Limb (tissue), 2 donors: Measurements from ENCODE around the gene PHACTR3.

Experiments used
- DNase-seq, 2 donors: peaks; one replicate each; pipeline ENCODE4 v3.0.0-alpha.2; 2016; ENCODE audit errors: extremely low spot score in 2 of 2

The PHACTR3 gene

GRCh38 chr20:59645271-59645670 lies 40.9 kb downstream of the PHACTR3 start:
- peak in 1 of 2 donors; percentile 20 for DNase-seq

DNA sequence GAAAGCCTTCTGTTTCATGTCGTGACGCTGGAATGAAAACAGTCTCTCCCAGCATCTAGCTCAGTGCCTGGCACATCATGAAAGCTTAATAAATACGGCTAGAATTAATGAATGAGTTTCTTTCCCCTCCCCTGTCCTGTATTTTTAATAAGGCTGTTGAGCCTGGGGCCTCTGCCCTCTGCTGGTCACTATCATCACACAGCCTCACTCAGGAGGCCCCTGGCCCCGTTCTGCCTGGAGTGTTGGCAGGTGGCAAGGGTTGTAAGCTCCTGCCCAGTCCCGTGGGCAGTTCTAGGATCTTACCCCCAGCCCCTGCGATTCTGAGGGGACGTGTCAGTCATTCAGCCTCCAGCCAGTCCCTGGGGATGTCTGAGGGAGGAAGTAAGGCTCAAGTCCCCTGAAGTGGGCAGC lies 41.4 kb downstream of the PHACTR3 start:
- peak in 1 of 2 donors; percentile 23 for DNase-seq

GRCh38 chr20:59646487-59646886 lies 42.1 kb downstream of the PHACTR3 start:
- no peak for DNase-seq

DNA sequence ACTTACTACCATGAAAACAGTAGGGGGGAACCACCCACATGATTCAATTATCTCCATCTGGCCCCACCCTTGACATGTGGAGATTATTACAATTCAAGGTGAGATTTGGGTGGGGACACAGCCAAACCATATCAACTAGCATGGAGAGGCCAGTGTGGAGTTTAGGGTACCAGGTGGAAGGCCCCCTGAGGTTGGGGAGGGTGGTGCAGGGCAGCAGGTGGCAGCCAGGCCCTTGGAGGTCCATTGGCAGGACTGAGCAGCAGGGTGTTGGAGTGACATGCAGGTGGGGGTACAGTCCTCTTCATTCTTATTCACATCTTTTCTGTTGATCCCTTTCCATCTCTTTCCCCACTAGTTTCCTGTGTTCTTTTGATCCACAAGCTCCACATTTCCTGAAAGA lies 42.9 kb downstream of the PHACTR3 start:
- DNase-seq = no peak

- no peak for DNase-seq
Measured at GRCh38 chr20:59648466-59649070, 44.2 kb downstream of the PHACTR3 start.

GRCh38 chr20:59650418-59650817 lies 46.1 kb downstream of the PHACTR3 start:
- no peak for DNase-seq

DNA sequence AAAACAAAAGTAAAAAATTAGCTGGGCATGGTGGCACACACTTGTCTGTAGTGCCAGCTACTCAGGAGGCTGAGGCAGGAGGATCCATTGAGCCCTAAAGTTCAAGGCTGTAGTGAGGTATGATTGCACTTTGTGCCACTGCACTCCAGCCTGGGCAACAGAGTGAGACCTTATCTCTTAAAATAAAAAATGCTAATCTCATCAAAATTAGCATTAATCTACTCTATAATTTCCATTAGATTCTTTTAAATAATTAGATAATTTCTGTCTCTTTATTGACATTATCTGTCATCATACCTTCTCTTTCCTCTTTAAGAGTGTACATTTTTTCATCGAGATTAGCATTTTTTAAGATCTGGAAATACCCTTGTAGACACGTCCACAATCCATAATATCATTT lies 48.0 kb downstream of the PHACTR3 start:
- no peak for DNase-seq

- DNase-seq = no peak
Measured at GRCh38 chr20:59656417-59656816, 52.1 kb downstream of the PHACTR3 start.

DNA sequence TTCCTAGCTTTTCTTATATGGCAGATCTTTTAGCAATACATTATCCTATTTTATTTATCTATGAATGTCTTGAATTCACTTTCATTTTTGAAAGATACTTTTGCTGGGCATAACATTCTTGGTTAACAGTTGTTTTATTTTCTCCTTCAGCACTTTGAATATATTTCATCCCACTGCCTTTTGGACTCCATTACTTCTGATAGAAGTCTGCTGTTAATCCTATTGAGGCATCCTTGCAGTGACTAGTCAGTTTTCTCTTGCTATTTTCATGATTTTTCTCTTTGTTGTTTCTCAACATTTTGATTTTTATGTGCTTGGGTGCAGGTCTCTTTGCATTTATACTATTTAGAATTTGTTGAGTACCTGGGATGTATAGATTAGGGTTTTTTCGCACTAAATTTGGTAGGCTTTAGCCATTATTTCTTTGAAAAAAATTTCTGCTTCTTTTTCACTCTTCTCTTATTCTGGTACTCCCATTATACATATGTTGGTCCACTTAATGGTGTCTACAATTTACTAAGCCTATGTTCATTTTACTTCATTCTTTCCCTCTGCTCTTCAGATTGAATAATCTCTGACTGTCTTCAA lies 53.2 kb downstream of the PHACTR3 start:
- no peak for DNase-seq

GRCh38 chr20:59660471-59660870 lies 56.1 kb downstream of the PHACTR3 start:
- DNase-seq = no peak

DNA sequence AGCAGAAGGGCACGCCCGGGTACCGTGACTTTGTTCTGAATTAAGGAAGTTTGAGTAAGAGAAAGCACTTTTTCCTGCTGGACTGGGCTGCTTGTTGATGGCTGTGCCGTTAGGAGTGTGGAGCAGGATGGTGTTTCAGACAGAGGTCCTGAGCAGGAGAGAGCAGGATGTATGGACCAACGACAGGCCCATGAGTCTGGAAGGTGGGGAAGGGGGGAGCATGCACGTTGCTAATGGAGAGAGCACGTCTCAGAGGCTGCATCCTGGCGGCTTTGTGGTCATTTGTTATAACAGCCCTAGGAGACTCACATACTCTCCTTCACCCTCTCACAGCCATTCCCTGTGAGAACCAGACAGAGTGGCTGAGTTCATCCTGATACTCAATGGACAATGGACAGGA lies 56.8 kb downstream of the PHACTR3 start:
- DNase-seq = no peak

- DNase-seq = peak in 1 of 2 donors; percentile 4
Measured at GRCh38 chr20:59661621-59662020, 57.3 kb downstream of the PHACTR3 start.

DNA sequence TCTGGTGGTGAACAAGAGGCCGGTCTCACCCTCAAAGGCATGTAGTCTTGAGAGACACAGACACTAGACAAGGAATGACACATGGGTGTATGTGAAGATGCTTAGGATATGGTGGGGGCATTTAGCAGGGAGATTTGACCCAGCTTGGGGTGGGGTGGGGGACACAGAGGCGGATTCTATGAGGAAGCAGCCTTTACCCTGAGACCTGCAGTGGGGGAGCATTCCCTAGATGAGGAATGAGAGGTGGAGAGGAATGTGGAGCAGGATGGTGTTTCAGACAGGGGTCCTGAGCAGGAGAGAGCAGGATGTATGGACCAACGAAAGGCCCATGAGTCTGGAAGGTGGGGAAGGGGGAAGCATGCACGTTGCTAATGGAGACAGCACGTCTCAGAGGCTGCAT lies 57.8 kb downstream of the PHACTR3 start:
- peak in 1 of 2 donors; percentile 7 for DNase-seq

DNA sequence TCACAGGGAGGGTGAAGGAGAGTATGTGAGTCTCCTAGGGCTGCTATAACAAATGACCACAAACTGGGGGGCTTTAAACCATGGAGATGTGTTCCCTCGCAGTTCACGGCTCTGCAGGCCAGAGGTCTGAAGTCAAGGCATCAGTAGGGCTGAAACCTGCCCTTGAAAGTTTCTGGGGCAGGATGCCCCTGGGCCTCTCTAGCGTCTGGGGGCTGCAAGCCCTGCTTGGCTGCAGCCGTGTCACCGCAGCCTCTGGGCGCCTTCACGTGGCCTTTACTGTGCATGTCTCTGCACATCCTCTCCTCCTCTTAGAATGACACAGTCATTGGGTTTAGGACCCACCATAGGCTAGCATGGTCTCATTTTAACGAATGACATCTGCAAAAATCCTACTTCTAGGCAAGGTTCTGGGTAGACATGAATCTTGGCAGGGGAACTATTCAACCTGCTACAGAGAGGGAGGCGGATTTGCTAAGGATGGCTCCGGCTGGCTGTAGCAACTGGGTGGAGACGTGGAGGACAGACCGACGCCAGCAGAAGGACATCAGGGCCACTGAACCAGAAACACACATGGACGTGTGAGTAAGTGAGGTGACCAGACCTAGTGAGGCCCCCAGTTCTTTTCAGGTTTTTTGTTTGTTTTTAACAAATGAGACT lies 58.6 kb downstream of the PHACTR3 start:
- peak in 1 of 2 donors; percentile 7 for DNase-seq

DNA sequence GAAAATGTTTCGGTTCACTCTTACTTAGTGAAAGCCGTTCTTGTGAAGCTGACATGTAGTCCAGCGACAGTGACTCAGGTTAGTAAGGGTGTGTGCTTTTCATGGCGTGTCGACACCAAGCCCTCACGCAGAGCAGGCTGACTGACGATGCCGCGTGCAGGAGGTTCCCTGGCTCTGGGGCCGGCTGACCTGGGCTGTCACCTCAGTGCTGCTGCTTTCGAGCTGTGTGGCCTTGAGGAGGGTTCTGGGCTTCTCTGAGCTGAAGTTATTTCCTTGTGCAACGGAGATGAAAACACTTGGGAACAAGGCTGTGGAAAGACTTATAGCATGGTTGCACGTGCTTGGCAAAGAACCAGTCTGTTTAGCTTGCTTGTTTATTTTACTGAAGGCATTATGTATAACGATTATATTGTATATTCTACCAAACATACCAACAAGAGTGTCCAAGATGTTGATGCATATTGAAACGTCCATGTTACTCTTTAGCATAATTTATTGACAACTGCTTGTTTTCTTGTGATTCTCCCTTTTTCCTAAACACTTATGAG lies 59.2 kb downstream of the PHACTR3 start:
- peak in 1 of 2 donors; percentile 7 for DNase-seq

GRCh38 chr20:59664421-59664941 lies 60.1 kb downstream of the PHACTR3 start:
- peak in 1 of 2 donors; percentile 7 for DNase-seq

DNA sequence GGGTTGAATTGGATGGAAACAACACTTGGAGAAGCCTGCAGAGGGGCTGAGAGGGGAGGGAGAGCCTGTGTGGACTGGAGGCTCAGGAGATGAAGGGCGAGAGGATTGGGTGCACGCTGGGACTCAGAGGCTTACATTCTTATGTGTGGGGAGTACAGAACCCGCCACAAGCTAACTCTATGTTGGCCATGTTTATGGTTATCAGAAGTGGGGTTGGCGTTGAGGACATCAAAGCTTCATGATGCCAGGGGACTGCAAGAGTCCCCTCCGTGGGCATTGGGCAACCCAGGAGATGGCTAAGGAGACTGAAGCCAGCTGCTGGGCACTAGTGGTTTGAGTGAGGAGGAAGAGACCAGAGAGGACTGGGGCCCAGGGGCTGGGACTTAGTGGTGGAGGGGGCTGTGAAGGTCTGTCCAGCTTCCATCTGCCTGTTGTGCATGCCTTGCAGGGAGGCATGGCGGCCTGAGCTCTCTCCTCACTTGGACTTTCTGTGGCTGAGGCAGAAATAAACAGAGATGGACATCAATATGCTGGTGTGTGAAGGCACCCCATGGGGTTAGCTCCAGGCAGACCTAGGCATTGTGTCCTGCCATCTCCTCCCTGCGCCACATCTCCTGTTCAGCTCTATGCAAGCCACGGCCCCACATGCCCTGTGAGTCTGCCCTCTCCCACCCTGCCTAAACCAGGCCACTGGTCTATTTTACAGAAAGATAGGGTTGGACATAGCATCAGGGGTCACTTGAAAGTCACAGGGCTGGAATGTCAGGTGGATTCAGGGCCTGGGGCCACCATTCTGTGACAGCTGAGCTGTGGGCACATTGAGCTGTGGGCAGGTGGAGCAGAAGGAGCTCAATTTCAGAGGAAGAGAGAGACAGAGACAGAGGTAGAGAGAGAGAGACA lies 61.6 kb downstream of the PHACTR3 start:
- DNase-seq = peak in 1 of 2 donors; percentile 6

- no peak for DNase-seq
Measured at GRCh38 chr20:59666586-59666985, 62.2 kb downstream of the PHACTR3 start.

DNA sequence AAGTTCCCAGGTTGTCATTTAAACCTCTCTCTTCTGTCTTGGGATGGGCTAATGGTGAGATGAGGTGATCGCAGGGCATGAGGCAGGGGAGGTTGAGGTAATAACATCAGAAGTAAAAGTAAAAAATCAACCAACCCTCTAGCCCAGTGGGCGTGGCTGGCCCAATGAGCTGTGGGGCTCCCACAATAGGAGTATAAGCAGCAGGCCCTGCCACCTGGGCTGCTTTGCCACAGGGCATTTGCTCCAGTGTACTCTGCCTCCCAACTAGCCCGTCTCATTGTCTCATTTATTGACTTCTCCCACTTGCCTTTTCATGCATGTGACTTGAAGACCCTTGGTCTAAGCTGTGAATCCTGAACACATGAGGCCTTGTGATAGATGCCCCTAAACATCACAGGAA lies 62.8 kb downstream of the PHACTR3 start:
- no peak for DNase-seq

DNA sequence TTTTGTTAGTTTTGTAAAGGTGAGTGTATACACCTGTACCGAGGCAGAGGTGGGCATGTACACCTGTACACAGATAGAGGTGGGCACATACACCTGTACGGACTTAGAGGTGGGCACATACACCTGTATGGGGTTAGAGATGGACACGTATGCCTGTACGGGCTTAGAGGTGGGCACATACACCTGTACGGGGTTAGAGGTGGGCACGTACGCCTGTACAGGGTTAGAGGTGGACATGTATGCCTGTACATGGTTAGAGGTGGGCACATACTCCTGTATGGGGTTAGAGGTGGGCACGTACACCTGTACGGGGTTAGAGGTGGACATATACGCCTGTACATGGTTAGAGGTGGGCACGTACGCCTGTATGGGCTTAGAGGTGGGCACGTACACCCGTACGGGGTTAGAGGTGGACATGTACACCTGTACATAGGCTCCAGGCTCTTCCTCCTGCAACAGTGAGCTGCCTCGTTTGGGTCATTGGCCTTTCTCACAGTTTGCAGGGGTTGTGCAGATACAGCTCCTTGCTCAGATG lies 63.7 kb downstream of the PHACTR3 start:
- DNase-seq = peak in 1 of 2 donors; percentile 8
